ENCODE results near the gene CEP70. TPM values are rescaled to one million over a fixed set of nuclear protein-coding genes. Genes with fewer than 3 reads are reported as not detected.
"Not testable (repeated sequence)": the region's sequence is repeated elsewhere in the genome, so short reads cannot be mapped to it uniquely, and the experiment has no call there.

Gene CEP70
- total RNA-seq, 4 donors from 2014 or later, result 19.7 to 24.6 (median 21.5) TPM

DNA sequence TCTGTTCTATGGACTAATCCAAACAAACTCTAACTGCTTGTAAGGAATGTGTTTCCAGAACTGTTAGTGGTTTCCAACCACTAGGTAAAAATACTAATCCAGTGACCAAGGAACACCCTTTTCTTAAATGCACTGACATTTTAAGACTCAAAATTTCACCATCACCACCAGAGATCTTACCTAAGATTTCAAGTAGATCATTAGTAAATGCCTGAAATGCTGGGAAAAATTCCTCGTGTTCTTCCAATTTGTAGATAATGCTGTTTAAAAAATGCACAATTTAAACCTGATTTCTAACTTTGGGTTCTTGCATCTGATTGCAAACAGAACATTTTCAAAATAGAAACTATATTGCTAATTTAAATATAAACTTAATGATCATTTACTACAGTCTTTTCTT lies 96.2 kb downstream of the CEP70 start:
- H3K27ac ChIP-seq, result no peak overlapping the region
- no peak overlapping the region for H3K4me3 ChIP-seq
- no peaks in the 10 kb centered on the region for H3K27me3 ChIP-seq
- peaks cover 0 to 65% (median 0%) of the 10 kb centered on the region in 3 donors for H3K36me3 ChIP-seq
- H3K4me1 ChIP-seq, result no peaks in the 10 kb centered on the region
- DNase-seq (ENCODE audit: low spot score in 2 of 2), result no peak
- no peaks in the 10 kb centered on the region for H3K9me3 ChIP-seq
- no peak for TF ChIP-seq POLR2A (IDR thresholded peaks at IDR 0.05)
- TF ChIP-seq CTCF (IDR thresholded peaks at IDR 0.05), result no peak
- TF ChIP-seq EP300 (IDR thresholded peaks at IDR 0.05), result no peak
- 89 to 95% methylated on average over 1 of the region's 1 CpG for WGBS, 2 donors

GRCh38 chr3:138497021-138497420 lies 97.0 kb downstream of the CEP70 start:
- Histone ChIP-seq H3K4me3 (no peak overlapping the region), H3K36me3 (peaks cover 0 to 72% (median 0%) of the 10 kb centered on the region in 3 donors), H3K27me3 (no peaks in the 10 kb centered on the region), H3K27ac (no peak overlapping the region), H3K4me1 (no peaks in the 10 kb centered on the region), H3K9me3 (peaks cover 0 to 8% (median 0%) of the 10 kb centered on the region in 4 donors)
- TF ChIP-seq CTCF (IDR thresholded peaks at IDR 0.05) (no peak), EP300 (IDR thresholded peaks at IDR 0.05) (no peak), POLR2A (IDR thresholded peaks at IDR 0.05) (no peak)
- DNase-seq (ENCODE audit: low spot score in 2 of 2), result no peak

- no peak for TF ChIP-seq EP300 (IDR thresholded peaks at IDR 0.05)
- TF ChIP-seq CTCF (IDR thresholded peaks at IDR 0.05), result no peak
- TF ChIP-seq POLR2A (IDR thresholded peaks at IDR 0.05), result no peak
- peaks cover 0 to 74% (median 0%) of the 10 kb centered on the region in 3 donors for H3K36me3 ChIP-seq
- H3K27me3 ChIP-seq, result no peaks in the 10 kb centered on the region
- DNase-seq (ENCODE audit: low spot score in 2 of 2), result no peak
- no peak overlapping the region for H3K27ac ChIP-seq
- 85 to 91% methylated on average over 2 of the region's 2 CpGs for WGBS, 2 donors
- H3K4me1 ChIP-seq, result no peaks in the 10 kb centered on the region
- peaks cover 0 to 9% (median 0%) of the 10 kb centered on the region in 4 donors for H3K9me3 ChIP-seq
- H3K4me3 ChIP-seq, result no peak overlapping the region
Measured at GRCh38 chr3:138496436-138496835, 97.6 kb downstream of the CEP70 start.

DNA sequence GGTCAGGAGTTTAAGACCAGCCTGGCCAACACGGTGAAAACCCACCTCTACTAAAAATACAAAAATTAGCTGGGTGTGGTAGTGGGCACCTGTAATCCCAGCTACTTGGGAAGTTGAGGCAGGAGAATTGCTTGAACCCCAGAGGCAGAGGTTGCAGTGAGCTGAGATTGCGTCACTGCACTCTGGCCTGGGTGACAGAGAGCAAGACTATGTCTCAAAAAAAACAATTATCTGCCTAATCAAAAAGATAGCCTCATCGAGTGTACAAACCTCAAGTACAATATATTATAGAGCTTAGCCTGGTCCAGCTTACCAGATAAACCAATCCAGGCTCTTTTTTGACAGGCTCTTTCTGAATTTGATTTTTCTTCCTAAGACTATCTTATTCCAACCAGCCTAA lies 98.4 kb downstream of the CEP70 start:
- peaks cover 0 to 74% (median 0%) of the 10 kb centered on the region in 3 donors for H3K36me3 ChIP-seq
- not testable (repeated sequence) for H3K4me3 ChIP-seq; DNase-seq (ENCODE audit: low spot score in 2 of 2); H3K27ac ChIP-seq; H3K4me1 ChIP-seq; H3K27me3 ChIP-seq; H3K9me3 ChIP-seq
- 93 to 94% methylated on average over 3 of the region's 3 CpGs for WGBS, 2 donors

DNA sequence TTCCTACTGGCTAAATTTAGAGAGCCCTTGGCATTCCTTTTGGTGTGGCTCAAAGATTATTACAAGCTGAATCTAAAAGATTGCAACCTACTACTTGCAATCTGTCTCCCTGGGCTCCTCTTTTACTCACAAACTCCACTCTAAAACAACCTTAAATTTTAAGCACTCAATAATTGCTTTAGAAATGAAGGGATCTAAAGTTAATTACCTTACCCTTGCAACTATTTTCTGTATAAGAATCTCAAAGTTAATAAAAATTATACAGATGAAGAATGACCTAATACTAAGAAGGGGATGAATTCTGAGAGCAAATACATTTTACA lies 99.5 kb downstream of the CEP70 start:
- TF ChIP-seq POLR2A (IDR thresholded peaks at IDR 0.05) (no peak), EP300 (IDR thresholded peaks at IDR 0.05) (no peak), CTCF (IDR thresholded peaks at IDR 0.05) (no peak)
- no peak overlapping the region for H3K27ac ChIP-seq
- H3K4me3 ChIP-seq, result no peak overlapping the region
- H3K27me3 ChIP-seq, result no peaks in the 10 kb centered on the region
- H3K9me3 ChIP-seq, result peaks cover 0 to 13% (median 0%) of the 10 kb centered on the region in 4 donors
- DNase-seq (ENCODE audit: low spot score in 2 of 2), result no peak
- no peaks in the 10 kb centered on the region for H3K4me1 ChIP-seq
- peaks cover 0 to 69% (median 0%) of the 10 kb centered on the region in 3 donors for H3K36me3 ChIP-seq
